Stomach (tissue), 9 donors: ENCODE results near the gene UBXN7. TPM values are rescaled to one million over a fixed set of nuclear protein-coding genes. Genes with fewer than 3 reads are reported as not detected.

Experiments
- DNase-seq, 2 donors: peaks; one replicate each; pipeline versions ENCODE4 v3.0.0 to v3.0.0-alpha.2; 2013 to 2019
- H3K27ac ChIP-seq, 5 donors: fragments of 200-600 bp in 4 of 5; sonication (generic) in 4 of 5; one replicate each; pipeline ENCODE4 v1.5.1; 2013 to 2019; ENCODE audit warnings: mild to moderate bottlenecking in 1 of 5, moderate library complexity in 1 of 5
- H3K27me3 ChIP-seq, 3 donors: fragments of 200-600 bp; sonication (generic); one replicate each; pipeline ENCODE4 v1.5.1; 2017 to 2019; ENCODE audit warnings: mixed run types in 1 of 3
- H3K36me3 ChIP-seq, 4 donors: fragments of 200-600 bp; sonication (generic); 1 replicate in 3 of 4; 2 replicates in 1 of 4; pipeline ENCODE4 v1.5.1; 2016 to 2019
- H3K4me1 ChIP-seq, 4 donors: fragments of 200-600 bp; sonication (generic); one replicate each; pipeline ENCODE4 v1.5.1; 2016 to 2019
- H3K4me3 ChIP-seq, 4 donors: fragments of 200-600 bp; sonication (generic) in 3 of 4; one replicate each; pipeline ENCODE4 v1.5.1; 2016 to 2019; ENCODE audit warnings: mild to moderate bottlenecking in 1 of 4
- H3K9me3 ChIP-seq, 4 donors: fragments of 200-600 bp; sonication (generic); one replicate each; pipeline ENCODE4 v1.5.1; 2016 to 2019
- CTCF ChIP-seq, 7 experiments: fragments of 450-650 bp in 4 of 7; fragments of 200-600 bp in 3 of 7; sonication (generic) in 3 of 7; IDR thresholded peaks; one replicate each; pipeline ENCODE4 v1.5.1; 2016 to 2019; ENCODE audit warnings: antibody characterized with exemption in 7 of 7, control low read depth in 2 of 7, mild to moderate bottlenecking in 1 of 7
- EP300 ChIP-seq: sonication (generic); formaldehyde crosslinking; IDR thresholded peaks from one replicate; pipeline ENCODE4 v1.6.1; 2017; ENCODE audit warnings: antibody characterized with exemption
- POLR2A ChIP-seq, 4 donors: fragments of 450-650 bp; IDR thresholded peaks; one replicate each; pipeline ENCODE4 v1.6.1; 2016; ENCODE audit warnings: antibody characterized with exemption in 4 of 4, control low read depth in 2 of 4, mild to moderate bottlenecking in 1 of 4, moderate library complexity in 1 of 4
- POLR2AphosphoS5 ChIP-seq, 3 donors: sonication (generic); formaldehyde crosslinking; IDR thresholded peaks; one replicate each; pipeline ENCODE4 v1.6.1; 2016; ENCODE audit warnings: antibody characterized with exemption in 3 of 3
- WGBS, 5 donors: extraction: QIAGEN DNeasy Blood & Tissue Kit in 3 of 5; methylation state at CpG; one replicate each; pipeline versions ENCODE4 v1.1.5 to v1.1.7; 2013 to 2018; 5-methylcytosine and 5-hydroxymethylcytosine counted together
- intact Hi-C: fragments of 100-400 bp; cut with DNase I; formaldehyde crosslinking; loops from one replicate; pipeline ENCODE4 v1.15.1; 2023; ENCODE audit warnings: low total_unique reads
- polyA plus RNA-seq, 3 donors: library from polyadenylated mRNA; stranded (reverse); fragments of 200-250 nt; gene quantifications; one replicate each; pipeline ENCODE4 v1.2.3, GENCODE V29; 2013
- total RNA-seq, 5 donors: library from RNA; depleted of rRNA; stranded (reverse); fragments of >200 nt; gene quantifications; one replicate each; pipeline versions ENCODE4 v1.1.0 to v1.2.3, GENCODE V29; 2014 to 2016
- donor health status: healthy with polysubstance abuse.
- donor health status: Bipolar disorder and iron deficiency.
- donor health status: healthy.

Gene UBXN7
- total and polyA plus RNA-seq, 8 donors, result 2.2 to 39.3 (median 14.4) TPM

DNA sequence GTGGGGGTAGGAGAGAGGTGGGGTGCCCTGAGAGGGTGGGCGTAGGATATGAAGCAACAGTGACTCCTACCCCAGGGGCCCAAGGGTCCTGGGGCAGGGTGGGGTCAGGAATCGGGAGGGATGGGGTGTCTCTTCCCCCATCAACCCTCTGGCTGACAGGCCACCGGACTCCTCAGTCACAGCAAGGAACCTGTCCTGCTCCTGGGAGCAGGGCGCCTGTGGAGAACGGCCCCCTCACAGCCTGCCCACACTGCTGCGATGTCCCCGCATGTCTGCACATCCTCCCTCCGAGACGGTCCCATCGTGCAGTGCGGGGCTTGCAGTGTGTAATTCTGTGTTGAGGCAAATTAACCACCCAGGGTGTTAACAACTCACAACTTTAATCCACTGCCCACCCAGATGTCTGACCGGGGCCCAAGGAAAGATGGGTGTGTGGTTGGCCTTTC, 96.7 kb downstream of the UBXN7 start:
- H3K27ac ChIP-seq, result no peak overlapping the region
- no peak for TF ChIP-seq POLR2AphosphoS5 (IDR thresholded peaks at IDR 0.05)
- TF ChIP-seq CTCF (IDR thresholded peaks at IDR 0.05), result no peak
- no peak for TF ChIP-seq EP300
- TF ChIP-seq POLR2A (IDR thresholded peaks at IDR 0.05), result no peak
- intact Hi-C loops, result no loop called here
- H3K36me3 ChIP-seq, result no peaks in the 10 kb centered on the region
- 68 to 82% (median 77%) methylated on average over 7 to 12 of the region's 12 CpGs for WGBS, 5 donors
- H3K4me1 ChIP-seq, result no peaks in the 10 kb centered on the region
- no peak overlapping the region for H3K4me3 ChIP-seq
- peaks cover 0 to 25% (median 0%) of the 10 kb centered on the region in 3 donors for H3K27me3 ChIP-seq
- H3K9me3 ChIP-seq, result no peaks in the 10 kb centered on the region
- no peak for DNase-seq

- no peak for DNase-seq
- 35 to 50% (median 50%) methylated on average over 1 of the region's 1 CpG; no CpG with 5 or more reads in 2 of the 5 donors for WGBS, 5 donors
- TF ChIP-seq POLR2AphosphoS5 (IDR thresholded peaks at IDR 0.05) (no peak), POLR2A (IDR thresholded peaks at IDR 0.05) (no peak), CTCF (IDR thresholded peaks at IDR 0.05) (no peak), EP300 (no peak)
- H3K4me1 ChIP-seq, result no peaks in the 10 kb centered on the region
- no peaks in the 10 kb centered on the region for H3K9me3 ChIP-seq
- no peak overlapping the region for H3K27ac ChIP-seq
- H3K4me3 ChIP-seq, result no peak overlapping the region
- peaks cover 0 to 25% (median 0%) of the 10 kb centered on the region in 3 donors for H3K27me3 ChIP-seq
- intact Hi-C loops, result no loop called here
- H3K36me3 ChIP-seq, result no peaks in the 10 kb centered on the region
These were observed 97.2 kb downstream of the UBXN7 start for GRCh38 chr3:196334982-196335381.

GRCh38 chr3:196332168-196332567, 100.1 kb downstream of the UBXN7 start:
- Histone ChIP-seq H3K4me3 (no peak overlapping the region), H3K4me1 (peaks cover 0 to 4% (median 0%) of the 10 kb centered on the region in 4 donors), H3K27me3 (peaks cover 0 to 29% (median 0%) of the 10 kb centered on the region in 3 donors), H3K27ac (no peak overlapping the region), H3K9me3 (no peaks in the 10 kb centered on the region), H3K36me3 (no peaks in the 10 kb centered on the region)
- WGBS, 5 donors, result 73 to 84% (median 83%) methylated on average over 8 of the region's 8 CpGs
- no peak for TF ChIP-seq POLR2AphosphoS5 (IDR thresholded peaks at IDR 0.05)
- no peak for TF ChIP-seq EP300
- DNase-seq, result no peak
- intact Hi-C loops, result no loop called here

DNA sequence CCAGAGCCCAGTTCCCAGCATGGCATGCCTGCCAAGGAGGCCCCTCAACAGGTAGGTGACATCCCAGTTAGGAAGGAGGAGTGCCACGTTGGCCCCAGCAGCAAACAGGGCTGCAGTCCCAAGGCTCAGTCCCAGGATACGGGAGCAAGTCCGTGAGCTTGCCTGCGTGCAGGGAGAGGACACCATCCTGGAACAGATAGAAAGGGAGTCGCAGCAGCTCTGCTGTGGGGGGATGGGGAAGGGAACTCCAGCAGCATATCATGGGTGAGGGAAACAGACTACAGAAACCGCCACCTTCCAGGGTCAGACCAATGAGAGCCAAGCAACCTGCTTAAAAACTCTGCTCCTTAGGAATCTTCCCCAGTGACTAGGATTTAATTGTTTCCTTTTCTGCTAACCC, 104.8 kb downstream of the UBXN7 start:
- Histone ChIP-seq H3K9me3 (no peaks in the 10 kb centered on the region), H3K27ac (no peak overlapping the region), H3K4me1 (peaks cover 0 to 5% (median 0%) of the 10 kb centered on the region in 4 donors), H3K27me3 (peaks cover 0 to 16% (median 0%) of the 10 kb centered on the region in 3 donors), H3K4me3 (no peak overlapping the region), H3K36me3 (no peaks in the 10 kb centered on the region)
- 24 to 56% (median 31%) methylated on average over 6 of the region's 6 CpGs for WGBS, 5 donors
- intact Hi-C loops, result no loop called here
- DNase-seq, result peak in 1 of 2 donors; percentile 21
- TF ChIP-seq POLR2A (IDR thresholded peaks at IDR 0.05) (no peak), EP300 (no peak)

GRCh38 chr3:196326936-196327335, 105.3 kb downstream of the UBXN7 start:
- H3K27me3 ChIP-seq, result peaks cover 0 to 14% (median 0%) of the 10 kb centered on the region in 3 donors
- intact Hi-C loops, result no loop called here
- DNase-seq, result peak in 1 of 2 donors; percentile 16
- H3K27ac ChIP-seq, result no peak overlapping the region
- no peak for TF ChIP-seq EP300
- no peak for TF ChIP-seq CTCF (IDR thresholded peaks at IDR 0.05)
- no peak for TF ChIP-seq POLR2AphosphoS5 (IDR thresholded peaks at IDR 0.05)
- no peak for TF ChIP-seq POLR2A (IDR thresholded peaks at IDR 0.05)
- peaks cover 0 to 5% (median 0%) of the 10 kb centered on the region in 4 donors for H3K4me1 ChIP-seq
- 69 to 80% (median 76%) methylated on average over 9 of the region's 9 CpGs for WGBS, 5 donors
- H3K4me3 ChIP-seq, result no peak overlapping the region
- H3K9me3 ChIP-seq, result no peaks in the 10 kb centered on the region
- no peaks in the 10 kb centered on the region for H3K36me3 ChIP-seq
